ENCODE measurements around the gene POC1A.
"Not testable (repeated sequence)": the region's sequence is repeated elsewhere in the genome, so short reads cannot be mapped to it uniquely, and the experiment has no call there.

The POC1A gene

DNA sequence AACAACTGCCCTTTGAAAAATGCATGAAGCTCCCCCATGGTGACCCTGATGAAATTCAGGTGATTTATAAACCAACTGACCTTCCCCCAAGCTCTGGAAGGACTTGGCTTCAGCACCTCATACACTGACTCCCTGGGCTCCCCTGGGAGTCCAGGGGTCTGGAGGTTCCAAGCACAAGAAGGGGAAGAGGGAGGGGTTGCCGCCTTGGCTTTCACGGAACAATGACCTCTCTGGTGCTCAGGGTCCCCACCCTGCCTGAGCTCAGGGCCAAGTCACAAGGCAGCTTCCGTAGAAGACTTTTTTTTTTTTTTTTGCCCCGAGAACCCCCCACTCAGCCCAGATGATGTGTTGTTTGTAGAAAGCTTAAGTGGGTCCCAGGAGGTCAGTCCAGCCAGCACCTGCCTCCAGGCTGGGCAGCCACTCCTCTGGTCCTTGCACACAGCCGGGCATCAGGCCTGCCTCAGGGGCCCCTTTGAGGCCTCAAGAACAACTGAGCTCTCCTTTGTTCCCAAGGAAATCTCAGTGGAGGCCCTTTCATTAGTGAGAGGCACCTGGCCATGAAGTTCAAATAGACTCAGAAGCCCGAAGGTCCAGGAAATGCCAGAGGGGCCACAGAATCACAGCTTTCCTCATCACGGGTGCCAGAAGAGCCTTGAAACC lies 29.7 kb upstream of the POC1A start:
- DNase-seq = no peak

DNA sequence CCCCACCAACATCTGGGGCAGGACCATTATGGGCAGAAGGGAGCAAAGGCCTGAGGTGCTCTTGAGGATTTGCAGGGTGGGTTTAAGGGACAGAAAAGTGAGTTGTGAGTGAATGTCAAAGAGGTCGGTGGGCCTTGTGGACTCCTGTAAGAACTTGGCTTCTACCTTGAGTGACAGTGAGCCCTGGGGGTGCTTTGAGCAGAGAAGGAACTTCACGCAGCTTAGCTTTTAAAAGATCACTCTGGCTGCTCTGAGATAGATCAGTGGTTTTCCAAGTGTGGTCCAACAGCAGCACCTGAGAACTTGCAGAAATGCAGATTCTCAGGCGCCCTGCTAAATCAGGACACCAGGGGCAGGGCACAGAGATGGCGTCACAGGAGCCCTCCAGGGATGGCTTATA lies 28.5 kb upstream of the POC1A start:
- no peak for DNase-seq

DNA sequence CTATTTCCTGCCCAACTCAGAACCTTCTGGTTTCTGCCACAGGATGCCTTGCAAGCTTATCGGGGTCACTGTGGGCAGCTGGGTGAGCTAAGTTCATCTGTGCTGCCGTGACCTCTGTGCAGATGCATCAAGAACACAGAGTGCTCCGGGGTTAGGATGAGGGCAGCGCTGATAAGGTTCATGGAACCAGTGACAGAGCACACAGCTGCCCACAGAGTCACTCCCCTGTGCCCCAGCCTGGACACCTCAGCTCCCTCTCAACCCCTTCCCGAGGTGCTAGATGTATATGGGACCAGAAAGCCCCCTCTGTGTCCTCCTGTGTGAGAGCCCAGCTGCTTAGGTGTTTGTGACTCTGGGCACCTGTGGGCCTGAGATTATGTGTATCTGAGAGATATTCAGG lies 28.0 kb upstream of the POC1A start:
- DNase-seq = no peak

DNA sequence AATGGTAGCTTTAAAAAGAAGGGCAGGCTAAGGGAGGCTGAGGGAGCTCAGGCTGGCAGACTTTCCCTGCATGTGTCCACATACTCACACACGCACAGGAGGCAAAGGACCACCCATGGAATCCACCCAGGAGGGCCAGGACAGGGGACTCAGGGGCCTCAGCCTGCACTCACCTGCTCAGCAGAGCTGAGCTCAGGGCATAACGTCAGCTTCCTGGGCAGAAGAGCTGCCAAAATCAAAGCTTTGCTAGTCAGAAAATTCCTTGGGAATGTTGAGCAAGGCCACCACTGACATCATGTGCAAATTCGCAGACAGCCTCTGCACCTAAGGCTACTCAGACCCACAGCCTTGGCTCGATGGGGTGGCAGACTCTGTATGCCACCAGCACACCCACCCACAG lies 27.3 kb upstream of the POC1A start:
- DNase-seq = no peak

DNA sequence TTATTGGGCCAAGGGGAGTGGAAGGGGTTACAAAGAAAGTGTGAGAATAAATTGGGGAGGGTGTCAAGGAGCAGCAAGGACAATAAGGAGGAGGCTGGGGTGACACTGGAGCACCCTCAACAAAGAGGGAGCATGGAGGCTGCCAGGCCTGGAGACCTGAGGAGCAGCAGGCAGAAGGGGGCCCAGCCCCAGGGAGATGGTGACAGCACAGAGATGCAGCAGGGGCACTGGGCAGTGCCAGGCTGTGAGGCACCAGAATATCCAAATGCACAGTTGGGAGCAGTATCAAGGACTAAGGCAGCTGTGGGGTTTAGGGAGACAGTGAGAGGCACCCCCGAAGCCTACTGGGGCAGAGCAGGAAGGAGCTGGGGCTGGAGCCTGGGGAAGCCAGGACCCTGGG lies 24.3 kb upstream of the POC1A start:
- no peak for DNase-seq

DNA sequence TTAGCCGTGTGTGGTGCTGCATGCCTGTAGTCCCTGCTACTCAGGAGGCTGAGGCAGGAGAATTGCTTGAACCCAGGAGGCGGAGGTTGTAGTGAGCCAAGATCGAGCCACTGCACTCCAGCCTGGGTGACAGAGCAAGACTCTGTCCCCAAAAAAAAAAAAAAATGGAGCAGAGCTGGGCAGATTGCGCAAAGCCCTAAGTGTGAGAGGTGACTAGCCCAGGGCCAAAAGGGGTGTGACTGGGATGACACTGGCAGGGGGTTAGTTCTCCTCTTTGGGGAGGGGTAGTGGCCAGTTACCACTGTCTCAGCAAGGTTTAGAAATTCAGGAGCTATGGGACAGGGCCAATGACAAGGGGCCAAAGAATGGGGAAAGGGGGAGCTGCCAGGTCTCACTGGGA lies 23.9 kb upstream of the POC1A start:
- not testable (repeated sequence) for DNase-seq

DNA sequence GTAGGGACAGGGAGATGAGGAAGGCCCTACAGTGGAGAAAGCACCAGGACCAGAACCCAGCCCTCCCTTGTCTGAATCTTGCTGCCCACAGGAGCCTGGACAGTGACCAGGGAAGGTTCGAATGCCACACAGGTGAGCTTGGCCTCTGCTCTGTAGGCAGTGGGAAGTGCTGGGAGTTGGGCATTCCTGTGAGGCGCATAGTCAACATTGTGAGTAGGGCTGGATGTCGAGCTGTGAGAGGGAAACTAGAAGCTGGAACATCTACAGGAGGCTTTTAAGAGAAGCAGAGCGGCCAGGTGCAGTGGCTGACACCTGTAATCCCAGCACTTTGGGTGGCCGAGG lies 23.4 kb upstream of the POC1A start:
- DNase-seq = no peak

DNA sequence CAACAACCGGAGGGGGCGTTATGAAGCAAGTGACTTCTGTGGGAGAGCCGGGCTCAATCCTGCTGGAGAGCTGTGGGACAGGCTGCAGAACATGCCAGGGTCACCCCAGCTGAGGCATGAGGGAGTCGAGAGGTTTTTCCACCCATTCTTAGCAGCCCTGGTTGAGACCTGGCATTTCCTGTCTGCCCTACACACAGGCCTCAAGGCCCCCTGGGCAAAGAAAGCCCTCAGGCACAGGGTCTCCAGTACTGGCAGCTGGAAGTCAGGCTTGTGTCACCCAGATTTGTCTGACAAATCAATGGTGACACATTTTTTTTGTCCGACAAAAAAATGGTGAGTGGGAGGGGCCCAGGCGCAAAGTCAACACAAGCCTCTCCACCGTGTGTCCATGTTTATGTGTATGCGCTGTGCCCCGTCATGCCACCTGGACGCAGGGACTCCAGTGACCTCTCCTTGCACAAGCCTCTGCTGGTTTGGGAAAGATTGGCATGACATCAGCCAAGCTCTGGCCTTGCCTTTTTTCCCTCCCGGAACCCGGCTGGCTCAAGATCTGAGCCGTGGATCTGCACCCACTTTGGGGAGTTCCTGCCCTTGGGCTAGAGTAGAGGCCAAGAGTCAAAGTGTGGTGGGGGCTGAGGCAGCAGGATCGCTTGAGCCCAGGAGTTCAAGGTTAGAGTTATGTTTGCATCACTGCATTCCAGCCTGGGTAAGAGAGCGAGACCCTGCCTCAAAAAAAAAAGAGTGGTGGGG lies 22.9 kb upstream of the POC1A start:
- DNase-seq = no peak

DNA sequence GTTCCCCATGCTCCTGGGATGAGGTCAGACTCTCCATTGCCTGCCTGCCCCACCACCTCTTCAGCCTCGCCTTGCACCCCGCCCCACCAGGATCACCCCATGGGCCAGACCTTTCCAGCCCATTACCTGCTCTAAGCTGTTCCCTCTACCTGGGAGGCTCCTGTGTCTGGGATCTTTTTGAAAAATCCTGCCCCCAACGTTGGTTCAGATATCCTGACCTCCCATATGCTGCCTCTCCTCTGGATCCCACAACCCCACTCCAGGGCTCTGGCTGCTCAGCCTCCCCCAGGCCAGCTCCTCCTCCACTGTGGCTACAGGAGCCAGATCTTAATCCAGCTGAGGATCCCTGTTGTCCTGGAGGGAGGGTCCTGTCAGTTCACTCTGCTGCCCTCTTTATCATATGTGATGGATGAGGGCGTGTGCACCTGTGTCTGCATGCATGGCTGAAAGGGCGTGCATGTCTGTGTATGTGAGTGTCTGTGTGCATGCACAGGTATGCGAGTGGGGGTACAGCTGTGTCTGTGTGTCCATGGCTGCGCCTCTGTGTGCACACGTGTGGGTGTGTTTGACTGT lies 22.0 kb upstream of the POC1A start:
- no peak for DNase-seq

DNA sequence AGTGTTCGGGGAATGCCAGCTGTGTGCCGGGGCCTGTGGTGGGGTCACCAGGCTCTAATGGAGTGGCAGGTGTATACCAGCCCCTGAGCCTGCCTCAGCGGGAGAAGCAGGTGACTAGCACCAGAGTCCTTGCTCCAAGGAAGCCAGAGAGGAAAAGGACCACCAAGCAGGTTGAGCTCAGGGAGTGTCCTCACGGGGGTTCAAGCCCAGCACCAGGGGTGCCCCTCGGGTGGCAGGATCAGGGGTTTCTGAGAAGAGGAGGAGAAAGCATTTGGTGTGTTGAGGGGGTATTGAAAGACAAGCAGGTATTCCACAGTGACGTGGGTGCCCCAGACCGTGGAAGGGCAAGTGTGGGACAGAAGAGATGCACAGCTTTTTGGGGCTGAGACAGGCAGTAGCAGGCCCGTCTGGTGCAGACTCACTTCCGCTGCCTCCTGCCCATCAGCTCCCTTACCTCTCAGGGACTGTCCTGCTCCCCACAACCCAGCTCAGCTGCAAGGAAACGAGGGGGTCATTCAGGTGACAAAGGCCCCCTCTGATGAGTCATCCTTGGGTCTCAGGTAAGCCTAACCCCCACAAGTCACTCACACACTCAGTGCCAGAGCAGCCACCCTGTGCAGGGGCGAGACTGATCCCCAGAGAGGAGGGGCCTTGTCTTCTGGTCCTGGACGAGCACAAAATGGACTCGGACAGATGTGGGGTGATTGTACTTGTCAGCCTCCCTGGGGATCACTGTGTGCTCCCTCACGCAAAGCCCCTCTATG lies 21.4 kb upstream of the POC1A start:
- DNase-seq = no peak

DNA sequence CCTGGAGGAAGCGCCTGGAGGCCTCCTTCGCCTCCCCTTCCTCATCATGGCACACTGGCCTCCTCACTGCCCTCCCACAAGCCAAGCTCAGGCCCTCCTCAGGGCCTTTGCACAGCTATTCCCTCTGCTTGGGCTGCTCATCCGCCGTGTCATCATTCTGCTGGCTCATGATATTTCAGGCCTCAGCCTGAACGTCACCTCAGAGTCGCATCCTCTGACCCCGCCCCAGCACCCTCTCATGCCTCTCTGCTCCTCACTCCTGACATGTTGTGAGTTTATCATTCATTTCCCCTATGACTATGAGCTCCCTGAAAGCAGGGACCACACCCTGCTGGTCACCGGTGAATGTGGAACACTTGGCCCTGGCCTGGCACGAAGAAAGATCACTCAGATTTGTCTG lies 20.7 kb upstream of the POC1A start:
- no peak for DNase-seq

DNA sequence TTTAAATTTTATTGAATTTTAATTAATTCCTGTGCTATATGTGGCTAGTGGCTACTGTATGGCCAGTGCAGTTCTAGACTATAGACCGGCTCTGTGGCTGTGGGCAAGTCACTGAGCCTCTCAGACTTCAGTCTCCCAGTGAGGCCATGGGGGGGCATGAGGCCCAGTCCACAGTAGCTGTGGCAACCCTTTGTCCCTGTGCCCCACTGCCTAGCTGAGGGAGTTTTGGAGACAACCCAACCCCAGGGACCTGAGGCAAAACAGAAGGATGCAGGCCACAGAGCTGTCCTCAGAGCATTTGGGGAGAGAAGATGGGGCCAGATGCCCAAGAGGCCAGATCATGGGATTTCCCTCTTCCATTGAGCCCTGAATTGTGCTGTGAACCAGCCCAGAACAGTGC lies 18.9 kb upstream of the POC1A start:
- DNase-seq = no peak

DNA sequence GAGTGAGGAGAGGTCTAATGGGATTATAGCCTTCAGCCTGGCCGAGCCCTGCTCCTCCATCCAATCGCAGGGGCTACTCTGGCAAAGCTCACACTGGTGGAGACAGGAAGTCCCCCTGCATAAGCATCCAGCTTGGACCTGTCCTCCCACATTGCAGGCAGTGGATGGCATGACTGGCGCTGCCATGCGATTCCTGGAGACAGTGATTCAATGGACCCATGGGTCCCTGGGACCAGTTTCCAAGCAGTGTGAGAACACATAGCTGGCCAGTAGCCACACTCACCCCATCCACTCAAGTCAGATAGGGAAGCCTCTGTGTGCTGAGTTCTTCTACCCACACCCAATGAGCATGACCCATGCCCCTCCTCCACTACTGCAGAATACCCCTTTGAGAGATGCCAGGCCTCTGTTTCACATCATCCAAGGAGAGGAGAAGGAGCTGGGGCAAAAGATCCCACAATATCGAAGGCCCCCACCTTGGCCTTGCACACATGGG lies 18.1 kb upstream of the POC1A start:
- no peak for DNase-seq

DNA sequence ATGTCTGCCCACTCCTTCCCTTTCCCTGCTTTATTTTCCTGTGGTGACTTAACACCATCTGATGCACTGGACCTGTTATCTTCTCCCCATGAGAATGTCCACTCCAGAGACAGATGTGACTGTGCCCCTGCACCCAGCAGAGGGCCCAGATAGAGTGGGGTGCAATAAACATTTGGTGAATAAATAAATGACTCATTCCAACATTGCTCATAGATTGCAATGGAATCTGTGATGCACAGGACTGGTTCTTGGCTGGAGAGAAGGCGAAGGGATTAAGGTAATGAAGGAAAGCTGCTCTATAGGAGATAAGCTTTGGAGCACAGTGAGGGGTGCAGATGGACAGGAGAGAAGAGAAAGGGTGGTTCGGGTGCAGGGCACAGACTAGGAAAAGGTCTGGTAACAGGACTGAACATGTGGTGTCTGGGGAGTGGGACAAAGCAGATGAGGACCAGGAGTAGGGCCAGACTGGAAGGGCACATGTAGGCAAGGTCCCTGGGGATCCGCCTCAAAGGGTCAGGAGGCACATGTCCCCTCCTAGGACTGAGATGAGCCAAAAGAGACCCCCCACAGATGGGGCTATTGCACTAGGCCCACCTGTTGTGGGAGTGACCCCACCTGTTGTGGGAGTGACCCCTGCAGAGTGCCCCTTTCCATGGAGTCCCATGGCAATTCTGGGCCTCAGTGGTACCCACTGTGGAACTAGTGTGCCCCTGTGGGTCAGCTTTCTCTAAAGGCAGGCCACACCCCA lies 17.5 kb upstream of the POC1A start:
- no peak for DNase-seq

DNA sequence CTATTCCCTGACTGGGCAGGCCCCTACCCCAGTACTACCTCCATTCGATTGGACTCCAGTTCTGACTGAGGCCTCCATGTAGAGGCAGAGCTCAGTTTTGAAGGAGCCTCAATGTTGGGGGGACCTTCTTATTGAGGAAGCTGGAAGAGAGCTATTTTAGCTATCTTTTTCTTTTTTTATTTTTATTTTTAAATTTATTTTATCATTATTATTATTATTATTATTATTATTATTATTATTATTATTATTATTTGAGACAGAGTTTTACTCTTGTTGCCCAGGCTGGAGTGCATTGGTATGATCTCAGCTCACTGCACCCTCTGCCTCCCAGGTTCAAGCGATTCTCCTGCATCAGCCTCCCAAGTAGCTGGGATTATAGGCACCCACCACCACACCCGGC lies 16.0 kb upstream of the POC1A start:
- not testable (repeated sequence) for DNase-seq

DNA sequence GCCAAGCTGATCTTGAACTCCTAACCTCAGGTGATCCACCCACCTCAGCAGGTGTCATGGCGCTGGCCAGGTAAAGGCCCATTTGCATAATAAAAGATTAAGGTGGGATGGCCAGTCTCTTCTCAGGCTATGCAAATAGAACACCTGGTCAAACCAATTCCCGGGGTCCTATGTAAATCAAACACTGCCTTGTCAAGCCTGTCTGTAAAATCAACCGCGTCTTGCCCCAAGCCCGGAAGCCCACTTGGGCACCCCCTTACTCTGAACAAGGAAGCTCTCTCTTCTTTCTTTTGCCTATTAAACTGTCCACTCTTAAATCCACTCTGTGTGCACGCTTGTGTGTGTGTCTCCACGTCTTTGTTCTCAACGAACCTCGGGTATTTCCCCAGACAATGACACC lies 13.0 kb upstream of the POC1A start:
- DNase-seq = no peak

DNA sequence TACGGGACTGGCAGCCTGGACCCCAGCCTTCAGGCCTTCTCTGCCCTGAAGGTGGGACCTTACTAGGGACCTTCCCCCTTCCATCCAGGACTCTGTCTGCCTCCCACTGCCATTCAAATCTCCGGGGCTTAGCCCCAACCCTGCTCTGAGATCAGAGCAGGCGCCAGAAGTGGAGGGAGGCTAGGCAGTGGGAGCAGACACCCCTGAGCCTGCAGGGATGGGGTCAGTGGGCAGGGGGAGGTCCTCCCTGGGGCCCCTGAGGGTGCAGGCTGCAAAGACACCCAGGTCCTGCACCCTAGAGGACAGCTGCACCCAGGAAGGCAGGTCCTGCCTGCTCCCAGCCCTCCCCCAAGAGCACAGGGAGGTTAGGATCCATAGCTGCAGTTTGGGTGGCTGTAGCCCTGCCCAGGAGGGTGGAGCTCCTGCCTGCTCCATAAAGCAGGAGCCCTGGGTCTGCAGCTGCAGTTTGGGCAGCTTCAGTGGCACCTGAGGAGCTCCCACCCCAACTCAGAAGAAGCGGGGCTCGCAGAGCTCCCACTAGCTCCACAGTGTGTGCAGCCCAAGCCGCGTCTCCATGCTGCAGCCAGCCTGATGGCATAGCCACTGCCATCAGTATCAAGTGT lies 8.1 kb upstream of the POC1A start:
- DNase-seq = no peak

DNA sequence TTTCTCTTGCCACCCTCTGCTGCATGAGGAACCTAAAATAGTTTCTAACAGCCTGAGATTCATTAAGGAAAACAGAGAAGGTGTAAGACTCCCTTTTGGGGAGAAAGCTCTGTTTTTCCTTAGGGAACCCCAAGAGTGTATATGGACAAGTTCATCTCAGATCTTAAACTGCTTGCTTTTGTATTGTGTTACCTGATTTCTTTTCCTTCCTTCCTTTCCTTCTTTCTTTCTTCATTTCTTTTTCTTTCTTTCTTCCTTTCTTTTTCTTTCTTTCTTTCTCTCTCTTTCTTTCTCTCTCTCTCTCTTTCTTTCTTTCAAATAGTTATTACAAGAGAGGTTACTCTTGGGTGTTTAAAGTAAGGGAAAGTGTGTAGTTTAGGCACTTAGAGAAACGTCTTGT lies 5.3 kb upstream of the POC1A start:
- DNase-seq = no peak

DNA sequence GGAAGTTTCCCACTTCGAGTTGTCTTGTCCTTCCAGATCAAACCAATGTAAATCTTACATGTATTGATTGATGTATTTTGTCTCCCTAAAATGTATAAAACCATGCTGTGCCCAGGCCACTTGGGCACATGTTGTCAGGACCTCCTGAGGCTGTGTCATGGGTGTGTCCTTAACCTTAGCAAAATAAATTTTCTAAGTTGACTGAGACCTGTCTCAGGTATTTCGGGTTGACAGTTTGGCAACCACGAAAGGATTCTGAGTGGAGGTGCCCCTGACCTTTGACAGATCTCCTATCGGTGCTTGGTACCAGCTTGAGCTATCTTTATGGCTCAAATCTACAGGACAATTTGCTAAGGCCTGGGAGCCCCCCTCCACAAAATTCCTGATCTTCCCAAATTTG lies 1.7 kb upstream of the POC1A start:
- no peak for DNase-seq

DNA sequence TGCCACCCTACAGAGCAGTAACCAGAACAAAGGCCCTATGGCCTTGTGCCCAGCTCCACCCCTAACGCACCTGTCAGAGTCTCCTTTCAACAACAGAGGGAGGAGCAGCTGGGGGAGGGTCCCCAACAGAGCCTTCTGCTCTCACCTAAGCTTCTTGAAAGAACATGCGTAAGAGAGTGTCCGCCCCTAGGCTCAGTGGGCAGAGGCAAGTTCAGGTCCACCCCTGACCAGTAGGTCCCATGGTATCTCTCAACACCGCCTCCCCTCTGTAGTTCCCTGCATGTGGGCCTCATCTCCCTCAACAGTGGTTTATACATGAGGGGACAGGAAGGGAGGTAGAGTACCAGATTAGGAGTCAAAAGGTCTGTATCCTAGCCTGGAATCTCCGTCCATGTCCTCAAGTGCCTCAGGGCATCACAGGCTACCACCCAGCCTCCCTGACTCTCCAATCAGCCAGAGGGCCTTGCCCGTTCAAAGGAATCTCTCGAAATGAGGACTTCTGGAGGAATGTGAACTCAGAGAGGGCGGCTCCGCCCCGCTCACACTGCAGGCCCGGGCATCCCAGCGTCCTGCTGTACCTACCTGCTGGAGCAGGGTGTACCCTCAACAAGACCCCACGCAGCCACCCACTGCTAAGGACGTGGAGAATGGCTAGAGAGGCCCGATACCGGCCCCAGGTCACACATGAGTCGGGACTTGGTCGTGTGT lies 680 bp downstream of the POC1A start:
- DNase-seq = no peak

DNA sequence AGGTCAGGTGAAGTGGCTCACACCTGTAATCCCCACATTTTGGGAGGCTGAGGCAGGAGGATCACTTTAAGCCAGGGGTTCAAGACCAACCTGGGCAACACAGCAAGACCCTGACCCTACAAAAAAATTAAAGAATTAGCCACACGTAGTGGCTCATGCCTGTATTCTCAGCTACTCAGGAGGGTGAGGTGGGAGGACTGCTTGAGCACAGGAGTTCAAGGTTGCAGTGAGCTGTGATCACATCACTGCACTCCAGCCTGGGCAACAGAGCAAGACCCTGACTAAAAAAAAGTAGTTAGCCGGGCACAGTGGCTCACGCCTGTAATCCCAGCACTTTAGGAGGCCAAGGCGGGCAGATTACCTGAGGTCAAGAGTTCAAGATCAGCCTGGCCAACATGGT lies 2.2 kb downstream of the POC1A start:
- DNase-seq = not testable (repeated sequence)

DNA sequence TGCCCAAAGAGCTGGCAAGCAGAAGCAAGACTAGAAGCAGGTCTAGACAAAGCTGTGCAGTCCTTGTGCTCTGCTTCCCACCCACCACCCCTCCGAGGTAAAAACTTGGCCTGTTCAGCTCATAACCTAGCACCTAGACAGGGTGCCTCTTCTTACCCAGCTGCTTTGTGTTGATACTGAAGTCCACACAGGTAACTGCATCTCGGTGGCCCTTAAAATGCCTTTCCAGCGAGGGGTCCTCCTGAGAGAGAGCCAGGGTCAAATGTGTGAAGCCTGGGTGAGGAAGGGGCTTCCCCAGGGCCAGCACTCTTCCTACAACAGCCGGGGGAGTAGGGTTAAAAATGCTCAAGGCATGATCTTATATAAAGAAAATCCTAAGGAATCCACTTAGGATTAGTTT lies 3.4 kb downstream of the POC1A start:
- DNase-seq = no peak

Measured in stimulated activated naive CD4-positive, alpha-beta T cell treated with Interleukin-2 at 50 U/mL for 16 hours (primary cell).